ENCODE data around the gene SLC25A10.

SLC25A10 gene

GRCh38 chr17:81691196-81691595 lies 20.9 kb upstream of the SLC25A10 start:
- DNase-seq (ENCODE audit: low read depth) = no peak
- no peak for TF ChIP-seq CTCF (conservative IDR thresholded peaks at IDR 0.05; ENCODE audit: control insufficient read depth, insufficient read depth, low read depth, low read length)
- no peak overlapping the region for H3K4me3 ChIP-seq (ENCODE audit: control insufficient read depth, low read depth, low read length)

- no peak overlapping the region for H3K4me3 ChIP-seq (ENCODE audit: control insufficient read depth, low read depth, low read length)
- no peak for TF ChIP-seq CTCF (conservative IDR thresholded peaks at IDR 0.05; ENCODE audit: control insufficient read depth, insufficient read depth, low read depth, low read length)
- DNase-seq (ENCODE audit: low read depth) = no peak
Observed at GRCh38 chr17:81691608-81692007, 20.5 kb upstream of the SLC25A10 start.

GRCh38 chr17:81693509-81694210 lies 18.4 kb upstream of the SLC25A10 start:
- TF ChIP-seq CTCF (conservative IDR thresholded peaks at IDR 0.05; ENCODE audit: control insufficient read depth, insufficient read depth, low read depth, low read length) = no peak
- no peak for DNase-seq (ENCODE audit: low read depth)
- H3K4me3 ChIP-seq (ENCODE audit: control insufficient read depth, low read depth, low read length) = no peak overlapping the region

GRCh38 chr17:81694810-81695209 lies 17.3 kb upstream of the SLC25A10 start:
- no peak for TF ChIP-seq CTCF (conservative IDR thresholded peaks at IDR 0.05; ENCODE audit: control insufficient read depth, insufficient read depth, low read depth, low read length)
- no peak overlapping the region for H3K4me3 ChIP-seq (ENCODE audit: control insufficient read depth, low read depth, low read length)
- no peak for DNase-seq (ENCODE audit: low read depth)

- no peak overlapping the region for H3K4me3 ChIP-seq (ENCODE audit: control insufficient read depth, low read depth, low read length)
- TF ChIP-seq CTCF (conservative IDR thresholded peaks at IDR 0.05; ENCODE audit: control insufficient read depth, insufficient read depth, low read depth, low read length) = no peak
- DNase-seq (ENCODE audit: low read depth) = no peak
Observed at GRCh38 chr17:81695211-81695610, 16.9 kb upstream of the SLC25A10 start.

- no peak for TF ChIP-seq CTCF (conservative IDR thresholded peaks at IDR 0.05; ENCODE audit: control insufficient read depth, insufficient read depth, low read depth, low read length)
- DNase-seq (ENCODE audit: low read depth) = no peak
- H3K4me3 ChIP-seq (ENCODE audit: control insufficient read depth, low read depth, low read length) = no peak overlapping the region
Observed at GRCh38 chr17:81695801-81696200, 16.3 kb upstream of the SLC25A10 start.

Data from fibroblast of mammary gland (primary cell).